ENCODE results near the gene KRTAP24-1.

The KRTAP24-1 gene

GRCh38 chr21:30282850-30283249 is at the start of gene KRTAP24-1:
KRTAP24-1 (minus strand) TSS chr21:30282950; CDS start chr21:30282932, 18 bp downstream.
- no peak for DNase-seq (ENCODE audit: low read depth in 2 of 2)

- no peak for DNase-seq (ENCODE audit: low read depth in 2 of 2)
Observed at GRCh38 chr21:30329203-30329875, 46.6 kb upstream of the KRTAP24-1 start.

GRCh38 chr21:30326390-30326789 is 43.6 kb upstream of the KRTAP24-1 start:
- DNase-seq (ENCODE audit: low read depth in 2 of 2) = no peak

GRCh38 chr21:30320215-30320614 is 37.5 kb upstream of the KRTAP24-1 start, which contains the start of gene KRTAP26-1:
KRTAP26-1 (minus strand) TSS chr21:30320315; CDS start chr21:30320035, 280 bp downstream.
- DNase-seq (ENCODE audit: low read depth in 2 of 2) = no peak

- DNase-seq (ENCODE audit: low read depth in 2 of 2) = no peak
Observed at GRCh38 chr21:30315701-30316100, 33.0 kb upstream of the KRTAP24-1 start.

GRCh38 chr21:30306884-30307283 is 24.1 kb upstream of the KRTAP24-1 start:
- no peak for DNase-seq (ENCODE audit: low read depth in 2 of 2)

- DNase-seq (ENCODE audit: low read depth in 2 of 2) = no peak
Observed at GRCh38 chr21:30305136-30305535, 22.4 kb upstream of the KRTAP24-1 start.

- no peak for DNase-seq (ENCODE audit: low read depth in 2 of 2)
Observed at GRCh38 chr21:30289215-30289614, 6.5 kb upstream of the KRTAP24-1 start, which contains the start of gene KRTAP25-1. KRTAP25-1 (minus strand) TSS chr21:30289514; CDS start chr21:30289490, 24 bp downstream.

GRCh38 chr21:30271611-30272010 is 11.1 kb downstream of the KRTAP24-1 start:
- DNase-seq (ENCODE audit: low read depth in 2 of 2) = no peak

GRCh38 chr21:30271156-30271555 is 11.6 kb downstream of the KRTAP24-1 start:
- no peak for DNase-seq (ENCODE audit: low read depth in 2 of 2)

GRCh38 chr21:30269803-30270530 is 12.8 kb downstream of the KRTAP24-1 start:
- DNase-seq (ENCODE audit: low read depth in 2 of 2) = no peak

- DNase-seq (ENCODE audit: low read depth in 2 of 2) = no peak
Observed at GRCh38 chr21:30268608-30269197, 14.0 kb downstream of the KRTAP24-1 start.

GRCh38 chr21:30257773-30258172 is 25.0 kb downstream of the KRTAP24-1 start:
- DNase-seq (ENCODE audit: low read depth in 2 of 2) = no peak

GRCh38 chr21:30256100-30256499 is 26.6 kb downstream of the KRTAP24-1 start:
- DNase-seq (ENCODE audit: low read depth in 2 of 2) = no peak

- DNase-seq (ENCODE audit: low read depth in 2 of 2) = no peak
Observed at GRCh38 chr21:30255679-30256078, 27.1 kb downstream of the KRTAP24-1 start.

GRCh38 chr21:30251781-30252180 is 31.0 kb downstream of the KRTAP24-1 start:
- DNase-seq (ENCODE audit: low read depth in 2 of 2) = no peak

GRCh38 chr21:30249936-30250335 is 32.8 kb downstream of the KRTAP24-1 start:
- DNase-seq (ENCODE audit: low read depth in 2 of 2) = no peak

- DNase-seq (ENCODE audit: low read depth in 2 of 2) = no peak
Observed at GRCh38 chr21:30248844-30249243, 33.9 kb downstream of the KRTAP24-1 start.

GRCh38 chr21:30245061-30245460 is 37.7 kb downstream of the KRTAP24-1 start:
- no peak for DNase-seq (ENCODE audit: low read depth in 2 of 2)

GRCh38 chr21:30243691-30244090 is 39.1 kb downstream of the KRTAP24-1 start:
- DNase-seq (ENCODE audit: low read depth in 2 of 2) = no peak

- no peak for DNase-seq (ENCODE audit: low read depth in 2 of 2)
Observed at GRCh38 chr21:30240661-30241060, 42.1 kb downstream of the KRTAP24-1 start.

- no peak for DNase-seq (ENCODE audit: low read depth in 2 of 2)
Observed at GRCh38 chr21:30238168-30238567, 44.6 kb downstream of the KRTAP24-1 start.

GRCh38 chr21:30234643-30235042 is 48.1 kb downstream of the KRTAP24-1 start:
- DNase-seq (ENCODE audit: low read depth in 2 of 2) = no peak

Data from activated CD4-positive, alpha-beta T cell treated with anti-CD3 and anti-CD28 coated beads for 24 hours (primary cell).